GM23338 (cell line): ENCODE data around the gene RYR1. TPM values are rescaled to one million over a fixed set of nuclear protein-coding genes. Genes with fewer than 3 reads are reported as not detected.

Source experiments
- ATAC-seq: fragments of 200-7000 bp; cut with Tn5 transposase; 3 replicates; pipeline ENCODE4 v1.9.1; 2020
- DNase-seq: peaks from one replicate; pipeline ENCODE4 v3.0.0-alpha.2; 2015; ENCODE audit warnings: low spot score
- H2AFZ ChIP-seq: fragments of 200-600 bp; sonication (generic); 2 replicates; pipeline ENCODE4 v1.8.0; 2016; ENCODE audit warnings: antibody characterized with exemption, mild to moderate bottlenecking, moderate library complexity
- H3F3A ChIP-seq: fragments of 200-600 bp; sonication (generic); replicated peaks from 2 replicates; pipeline ENCODE4 v1.8.0; 2017; ENCODE audit warnings: antibody characterized with exemption, mixed run types, low read depth
- H3K27ac ChIP-seq: fragments of 200-600 bp; sonication (generic); 2 replicates; pipeline ENCODE4 v1.6.1; 2016; ENCODE audit warnings: low read depth
- H3K27me3 ChIP-seq: fragments of 200-600 bp; sonication (generic); 2 replicates; pipeline ENCODE4 v1.8.0; 2016; ENCODE audit warnings: mild to moderate bottlenecking, mixed run types, moderate library complexity; ENCODE audit not compliant: insufficient read depth
- H3K36me3 ChIP-seq: fragments of 200-600 bp; sonication (generic); 2 replicates; pipeline ENCODE4 v1.8.0; 2016; ENCODE audit warnings: mild to moderate bottlenecking; ENCODE audit not compliant: insufficient read depth
- H3K4me1 ChIP-seq: fragments of 200-600 bp; sonication (generic); 2 replicates; pipeline ENCODE4 v1.8.0; 2016; ENCODE audit warnings: mild to moderate bottlenecking, moderate library complexity; ENCODE audit not compliant: insufficient read depth
- H3K4me2 ChIP-seq: fragments of 200-600 bp; sonication (generic); 2 replicates; pipeline ENCODE4 v1.7.1; 2017; ENCODE audit warnings: mixed run types
- H3K4me3 ChIP-seq: fragments of 200-600 bp; sonication (generic); 2 replicates; pipeline ENCODE4 v1.6.1; 2016; ENCODE audit warnings: mixed run types
- H3K79me2 ChIP-seq: fragments of 200-600 bp; sonication (generic); replicated peaks from 2 replicates; pipeline ENCODE4 v1.8.0; 2017; ENCODE audit warnings: mild to moderate bottlenecking; ENCODE audit not compliant: insufficient read depth
- H3K9me2 ChIP-seq: fragments of 200-600 bp; sonication (generic); 2 replicates; pipeline ENCODE4 v1.8.0; 2017; ENCODE audit not compliant: insufficient read depth
- H4K20me1 ChIP-seq: fragments of 200-600 bp; sonication (generic); replicated peaks from 2 replicates; pipeline ENCODE4 v1.8.0; 2017; ENCODE audit warnings: mild to moderate bottlenecking; ENCODE audit not compliant: insufficient read depth
- H3K27ac Mint-ChIP-seq: 2 replicates; pipeline ENCODE4 v1.8.0; 2020; ENCODE audit warnings: inconsistent platforms, mild to moderate bottlenecking, moderate library complexity, mixed read lengths
- H3K27me3 Mint-ChIP-seq: 3 replicates; pipeline ENCODE4 v1.8.0; 2022; ENCODE audit warnings: low read depth, mild to moderate bottlenecking, moderate library complexity, mixed read lengths, inconsistent platforms; ENCODE audit not compliant: insufficient read depth, poor library complexity
- H3K36me3 Mint-ChIP-seq: 3 replicates; pipeline ENCODE4 v1.8.0; 2021; ENCODE audit warnings: low read depth, mild to moderate bottlenecking, inconsistent platforms, moderate library complexity, mixed read lengths
- H3K4me1 Mint-ChIP-seq: 3 replicates; pipeline ENCODE4 v1.8.0; 2020; ENCODE audit warnings: mild to moderate bottlenecking, inconsistent platforms, mixed read lengths
- H3K4me3 Mint-ChIP-seq: 3 replicates; pipeline ENCODE4 v1.8.0; 2021; ENCODE audit warnings: moderate library complexity, mild to moderate bottlenecking, inconsistent platforms, mixed read lengths
- H3K9me3 Mint-ChIP-seq: 3 replicates; pipeline ENCODE4 v1.8.0; 2020; ENCODE audit warnings: moderate library complexity, mild to moderate bottlenecking, inconsistent platforms, mixed read lengths
- CREB1 ChIP-seq: fragments of 250-450 bp; sonication (Bioruptor Pico); IDR thresholded peaks from 2 replicates; pipeline ENCODE4 v1.5.0; 2020; ENCODE audit warnings: low read depth, mild to moderate bottlenecking, moderate library complexity
- EZH2 ChIP-seq: fragments of 200-600 bp; sonication (generic); IDR thresholded peaks from one replicate; pipeline ENCODE4 v1.8.0; 2017; ENCODE audit warnings: antibody characterized with exemption, mild to moderate bottlenecking, low read depth; ENCODE audit not compliant: unreplicated experiment
- EZH2phosphoT487 ChIP-seq: fragments of 200-600 bp; sonication (generic); IDR thresholded peaks from one replicate; pipeline ENCODE4 v1.8.1; 2018; ENCODE audit warnings: antibody characterized with exemption; ENCODE audit not compliant: unreplicated experiment
- JUNB ChIP-seq: IDR thresholded peaks from one replicate; pipeline ENCODE4 v1.6.1; 2016; ENCODE audit warnings: antibody characterized with exemption; ENCODE audit not compliant: unreplicated experiment
- POLR2AphosphoS5 ChIP-seq: IDR thresholded peaks from 2 replicates; pipeline ENCODE4 v1.6.1; 2016; ENCODE audit warnings: antibody characterized with exemption, low read depth
- REST ChIP-seq: IDR thresholded peaks from one replicate; pipeline ENCODE4 v1.6.1; 2018; ENCODE audit warnings: antibody characterized with exemption; ENCODE audit not compliant: unreplicated experiment
- STAT1 ChIP-seq: IDR thresholded peaks from one replicate; pipeline ENCODE4 v1.6.1; 2016; ENCODE audit warnings: antibody characterized with exemption; ENCODE audit not compliant: unreplicated experiment
- ZNF114 ChIP-seq: fragments of 250-450 bp; sonication (Bioruptor Pico); IDR thresholded peaks from 2 replicates; pipeline ENCODE4 v1.5.0; 2020; ENCODE audit warnings: mild to moderate bottlenecking, moderate library complexity
- ZNF331 ChIP-seq: fragments of 250-450 bp; sonication (Bioruptor Pico); IDR thresholded peaks from 2 replicates; pipeline ENCODE4 v1.5.0; 2020; ENCODE audit warnings: low read depth, mild to moderate bottlenecking, moderate library complexity
- ZNF462 ChIP-seq: fragments of 250-450 bp; sonication (Bioruptor Pico); IDR thresholded peaks from 2 replicates; pipeline ENCODE4 v1.5.0; 2020; ENCODE audit warnings: mild to moderate bottlenecking, moderate library complexity
- polyA plus RNA-seq: library from polyadenylated mRNA; unstranded; fragments of >200 nt; fragmentation: Nextera tagmentation; extraction: Ambion mirVana; gene quantifications from 2 replicates; pipeline ENCODE4 v1.2.1, GENCODE V29; 2016
- total RNA-seq: library from RNA; depleted of rRNA; stranded (reverse); fragments of >200 nt; shearing (Covaris generic); gene quantifications from 2 replicates; pipeline ENCODE4 v1.2.3, GENCODE V29; 2014

RYR1 gene
- total and polyA plus RNA-seq, 2 experiments from 2014 or later = 4.0 to 26.7 TPM

GRCh38 chr19:38417146-38417543 is 16.3 kb upstream of the RYR1 start:
- H3K79me2 ChIP-seq = no peaks in the 10 kb centered on the region
- peak overlapping the region; percentile 87 for H3K4me2 ChIP-seq
- H4K20me1 ChIP-seq = no peaks in the 10 kb centered on the region
- H3K4me1 Mint-ChIP-seq = peaks cover 12% of the 10 kb centered on the region
- no peaks in the 10 kb centered on the region for H3K36me3 ChIP-seq
- H3K36me3 Mint-ChIP-seq = no peaks in the 10 kb centered on the region; the same call in 2 of the 3 replicates
- H3K4me1 ChIP-seq = peaks cover 6% of the 10 kb centered on the region; the same call in 1 of the 2 replicates
- H3K27ac ChIP-seq = no peak overlapping the region
- peaks cover 10% of the 10 kb centered on the region; the same call in 1 of the 2 replicates for H3K27me3 ChIP-seq
- no peak overlapping the region for H3K27ac Mint-ChIP-seq
- H2AFZ ChIP-seq = peak overlapping the region; percentile 98; the same call in 1 of the 2 replicates
- DNase-seq (no peak), ATAC-seq (no peak)
- H3K4me3 Mint-ChIP-seq = peak overlapping the region; percentile 80
- TF ChIP-seq JUNB (no peak), EZH2phosphoT487 (no peak), ZNF331 (no peak)
- H3F3A ChIP-seq = 0 out of 2 replicates have a peak, but pooled peaks cover 13% of the 10 kb centered on the region
- peak overlapping the region; percentile 66 for H3K4me3 ChIP-seq
- H3K27me3 Mint-ChIP-seq = peaks cover 25% of the 10 kb centered on the region
- H3K9me2 ChIP-seq = no peaks in the 10 kb centered on the region
- H3K9me3 Mint-ChIP-seq = no peaks in the 10 kb centered on the region

DNA sequence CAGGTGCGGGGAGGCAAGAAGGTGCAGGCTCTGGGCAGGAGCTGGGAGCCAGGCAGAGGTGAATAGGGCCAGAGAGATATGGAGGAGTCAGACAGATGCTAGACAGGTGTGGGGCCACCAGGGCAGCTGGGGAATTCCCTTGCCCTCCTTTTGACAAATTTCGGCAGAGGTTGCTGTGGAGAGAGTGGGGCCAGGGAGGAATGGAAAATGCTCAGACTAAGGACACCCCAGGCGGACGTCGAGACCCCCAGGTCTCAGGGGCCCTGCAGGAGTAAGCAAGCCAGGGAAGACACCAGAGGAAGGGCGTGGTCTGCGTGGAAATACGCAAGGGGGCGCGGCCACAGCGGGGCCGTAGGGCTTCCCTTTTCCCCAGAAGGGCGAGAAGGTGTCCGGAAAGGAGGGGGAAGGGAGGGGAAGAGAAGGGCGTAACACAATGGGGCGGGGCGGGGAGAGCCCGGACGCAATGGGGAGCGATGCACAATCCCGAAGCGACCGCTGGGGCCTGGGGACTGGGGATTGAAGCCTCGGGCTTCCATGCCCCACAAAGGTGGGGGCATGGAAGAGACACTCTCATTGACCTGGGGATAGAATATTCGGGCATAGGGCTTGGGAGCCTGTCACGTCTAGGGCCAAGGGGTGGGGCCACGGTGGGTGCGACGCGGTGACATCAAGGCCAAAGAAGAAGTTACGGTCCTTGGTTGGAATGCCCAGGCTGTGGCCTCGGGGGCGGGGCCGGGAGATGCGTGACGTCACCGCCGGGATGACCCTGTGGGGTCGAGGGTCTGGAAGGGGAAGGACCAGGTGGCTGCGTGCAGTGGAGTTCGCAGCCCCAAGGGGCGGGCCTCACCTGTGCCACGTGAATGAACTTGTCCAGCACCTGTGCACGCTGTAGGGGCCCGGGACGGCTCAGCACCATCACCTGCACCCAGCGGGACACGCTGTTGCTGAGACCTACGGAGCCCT is 15.7 kb upstream of the RYR1 start:
- peak; percentile 89 for ATAC-seq
- H3K36me3 Mint-ChIP-seq = no peaks in the 10 kb centered on the region; the same call in 2 of the 3 replicates
- H3K27me3 ChIP-seq = peaks cover 10% of the 10 kb centered on the region; the same call in 1 of the 2 replicates
- peak overlapping the region; percentile 66 for H3K27ac Mint-ChIP-seq
- H3K4me2 ChIP-seq = peak overlapping the region; percentile 87
- H3K27ac ChIP-seq = no peak overlapping the region
- H3K9me2 ChIP-seq = no peaks in the 10 kb centered on the region
- H3K4me3 ChIP-seq = peak overlapping the region; percentile 66
- H3K79me2 ChIP-seq = no peaks in the 10 kb centered on the region
- H3K9me3 Mint-ChIP-seq = no peaks in the 10 kb centered on the region
- H3K4me1 Mint-ChIP-seq = peaks cover 12% of the 10 kb centered on the region
- 0 out of 2 replicates have a peak, but pooled peaks cover 13% of the 10 kb centered on the region for H3F3A ChIP-seq
- no peaks in the 10 kb centered on the region for H3K36me3 ChIP-seq
- H3K27me3 Mint-ChIP-seq = peaks cover 23% of the 10 kb centered on the region
- DNase-seq = peak; percentile 92
- H3K4me1 ChIP-seq = peaks cover 6% of the 10 kb centered on the region; the same call in 1 of the 2 replicates
- peak overlapping the region; percentile 80 for H3K4me3 Mint-ChIP-seq
- peak overlapping the region; percentile 98 for H2AFZ ChIP-seq
- H4K20me1 ChIP-seq = no peaks in the 10 kb centered on the region
- TF ChIP-seq ZNF462 (CRISPR knock-in tag) (no peak), EZH2 (no peak), CREB1 (CRISPR knock-in tag) (peak; percentile 97), ZNF331 (no peak), ZNF114 (CRISPR knock-in tag) (no peak), STAT1 (no peak), REST (no peak), EZH2phosphoT487 (no peak), POLR2AphosphoS5 (peak; percentile 65)
